ENCODE data around the gene NPHP4.

GRCh38 chr1:5972198-5972520 lies 20.1 kb downstream of the NPHP4 start:
- no peak for TF ChIP-seq CTCF (IDR thresholded peaks at IDR 0.05)
- no peak for TF ChIP-seq POLR2A (IDR thresholded peaks at IDR 0.05)
